H1 (cell line): ENCODE measurements around the gene AIFM1. TPM values are rescaled to one million over a fixed set of nuclear protein-coding genes. Genes with fewer than 3 reads are reported as not detected.

Source experiments
- CTCF ChIA-PET: fragments of 300-600 bp; sonication (Branson Sonifier 250); formaldehyde crosslinking; loops from one replicate; lab custom pipeline; 2021; ENCODE audit not compliant: partially characterized antibody; lab: Charles Lee
- POLR2A ChIA-PET: fragments of 300-600 bp; sonication (Branson Sonifier 250); formaldehyde crosslinking; loops from one replicate; lab custom pipeline; 2021; ENCODE audit warnings: inconsistent platforms; ENCODE audit not compliant: partially characterized antibody; lab: Charles Lee
- DNase-seq, 2 experiments: peaks; one replicate each; pipeline versions ENCODE4 v3.0.0 to v3.0.0-alpha.2; 2010 to 2022; ENCODE audit warnings: low spot score in 2 of 2, low read depth in 1 of 2, mixed read lengths in 1 of 2
- FAIRE-seq: peaks from 2 replicates; lab custom pipeline; 2011; peaks lifted over from hg19 to GRCh38; lab: Jason Lieb, UNC
- H2AFZ ChIP-seq: 2 replicates; pipeline ENCODE4 v1.8.1; 2012; ENCODE audit warnings: low read length, inconsistent platforms
- H2AK5ac ChIP-seq: 2 replicates; pipeline ENCODE4 v1.6.1; 2013; ENCODE audit warnings: low read depth, low read length
- H2BK120ac ChIP-seq: replicated peaks from 2 replicates; pipeline ENCODE3; 2013; ENCODE audit warnings: low read depth, low read length, inconsistent platforms
- H2BK12ac ChIP-seq: 2 replicates; pipeline ENCODE4 v1.6.1; 2013; ENCODE audit warnings: low read depth, low read length
- H2BK15ac ChIP-seq: 2 replicates; pipeline ENCODE4 v1.6.1; 2013; ENCODE audit warnings: low read length
- H2BK20ac ChIP-seq: 2 replicates; pipeline ENCODE4 v1.6.1; 2013; ENCODE audit warnings: low read length
- H2BK5ac ChIP-seq: 2 replicates; pipeline ENCODE4 v1.6.1; 2013; ENCODE audit warnings: low read depth, low read length
- H3K14ac ChIP-seq: 2 replicates; pipeline ENCODE4 v1.6.1; 2013; ENCODE audit warnings: inconsistent platforms; ENCODE audit not compliant: insufficient read length
- H3K18ac ChIP-seq: 2 replicates; pipeline ENCODE4 v1.6.1; 2013; ENCODE audit warnings: low read length; ENCODE audit errors: extremely low read depth
- H3K23ac ChIP-seq: 2 replicates; pipeline ENCODE4 v1.6.1; 2013; ENCODE audit warnings: inconsistent platforms; ENCODE audit not compliant: insufficient read length
- H3K23me2 ChIP-seq: 2 replicates; pipeline ENCODE4 v1.6.1; 2013; ENCODE audit warnings: low read depth, low read length
- H3K27ac ChIP-seq: 2 replicates; pipeline ENCODE4 v1.6.1; 2011; ENCODE audit warnings: low read depth, low read length, inconsistent platforms
- H3K27me3 ChIP-seq, 4 experiments: replicated peaks in 1 of 4; 1 replicate in 1 of 4; 2 replicates in 3 of 4; pipeline versions ENCODE4 v1.6.1 to v1.8.1; 2011 to 2013; ENCODE audit warnings: low read length in 3 of 4, mild to moderate bottlenecking in 3 of 4, inconsistent platforms in 2 of 4, mixed read lengths in 2 of 4, moderate library complexity in 1 of 4; ENCODE audit not compliant: control insufficient read depth in 3 of 4, insufficient read depth in 3 of 4; ENCODE audit errors: extremely low read depth in 1 of 4
- H3K36me3 ChIP-seq, 4 experiments: 2 replicates each; pipeline versions ENCODE4 v1.6.1 to v1.8.1; 2011 to 2013; ENCODE audit warnings: mild to moderate bottlenecking in 4 of 4, low read length in 3 of 4, moderate library complexity in 2 of 4, control low read depth in 1 of 4, inconsistent platforms in 1 of 4; ENCODE audit not compliant: insufficient read depth in 4 of 4, control insufficient read depth in 2 of 4
- H3K4ac ChIP-seq: replicated peaks from 2 replicates; pipeline ENCODE3; 2013; ENCODE audit warnings: low read length, low read depth, mixed read lengths, inconsistent platforms; ENCODE audit not compliant: insufficient read length
- H3K4me1 ChIP-seq, 4 experiments: replicated peaks in 1 of 4; 1 replicate in 1 of 4; 2 replicates in 3 of 4; pipeline versions ENCODE4 v1.6.1 to v1.8.1; 2011 to 2013; ENCODE audit warnings: low read length in 3 of 4, inconsistent platforms in 2 of 4, mixed read lengths in 1 of 4; ENCODE audit not compliant: insufficient read depth in 4 of 4, control insufficient read depth in 3 of 4
- H3K4me2 ChIP-seq, 2 experiments: 2 replicates each; pipeline versions ENCODE4 v1.6.1 to v1.8.1; 2011 to 2013; ENCODE audit warnings: low read depth in 2 of 2, low read length in 2 of 2, control low read depth in 1 of 2, inconsistent platforms in 1 of 2, mild to moderate bottlenecking in 1 of 2; ENCODE audit not compliant: insufficient read depth in 1 of 2
- H3K4me3 ChIP-seq, 4 experiments: fragments of 200-600, 300-600 bp in 1 of 4; sonication (generic), shearing (Covaris generic), sonication (Bioruptor Twin) in 1 of 4; 2 replicates each; pipeline versions ENCODE4 v1.5.1 to v1.8.1; 2011 to 2016; ENCODE audit warnings: low read length in 4 of 4, low read depth in 3 of 4, control low read depth in 2 of 4, inconsistent platforms in 2 of 4, mild to moderate bottlenecking in 2 of 4, mixed read lengths in 1 of 4, moderate library complexity in 1 of 4; ENCODE audit not compliant: insufficient read depth in 2 of 4; ENCODE audit errors: extremely low read depth in 1 of 4
- H3K56ac ChIP-seq: replicated peaks from 2 replicates; pipeline ENCODE3; 2013; ENCODE audit warnings: low read depth, mild to moderate bottlenecking, mixed read lengths, low read length, inconsistent platforms; ENCODE audit not compliant: insufficient read length
- H3K79me1 ChIP-seq: 2 replicates; pipeline ENCODE4 v1.6.1; 2013; ENCODE audit warnings: low read depth, low read length, control low read depth
- H3K79me2 ChIP-seq, 2 experiments: 2 replicates each; pipeline versions ENCODE4 v1.6.1 to v1.8.1; 2012 to 2013; ENCODE audit warnings: low read length in 2 of 2, mild to moderate bottlenecking in 2 of 2, inconsistent platforms in 1 of 2; ENCODE audit not compliant: insufficient read depth in 2 of 2, control insufficient read depth in 1 of 2
- H3K9ac ChIP-seq, 4 experiments: replicated peaks in 1 of 4; 1 replicate in 1 of 4; 2 replicates in 3 of 4; pipeline versions ENCODE4 v1.6.1 to v1.8.1; 2011 to 2013; ENCODE audit warnings: low read depth in 3 of 4, low read length in 3 of 4, control low read depth in 2 of 4, mild to moderate bottlenecking in 2 of 4, moderate library complexity in 2 of 4, inconsistent platforms in 1 of 4; ENCODE audit errors: extremely low read depth in 1 of 4
- H3K9me3 ChIP-seq, 2 experiments: 2 replicates each; pipeline versions ENCODE4 v1.6.1 to v1.8.1; 2012 to 2013; ENCODE audit warnings: mild to moderate bottlenecking in 2 of 2, moderate library complexity in 2 of 2, control low read depth in 1 of 2, inconsistent platforms in 1 of 2, low read depth in 1 of 2, low read length in 1 of 2, mixed read lengths in 1 of 2; ENCODE audit not compliant: insufficient read depth in 2 of 2
- H4K20me1 ChIP-seq, 2 experiments: replicated peaks in 1 of 2; 2 replicates each; pipeline versions ENCODE3 to v1.8.1; 2011 to 2013; ENCODE audit warnings: inconsistent platforms in 2 of 2, low read length in 2 of 2, mild to moderate bottlenecking in 1 of 2; ENCODE audit not compliant: insufficient read depth in 2 of 2, control insufficient read depth in 1 of 2
- H4K5ac ChIP-seq: 2 replicates; pipeline ENCODE4 v1.6.1; 2013; ENCODE audit warnings: low read length, low read depth, mixed read lengths, inconsistent platforms; ENCODE audit not compliant: insufficient read length
- H4K8ac ChIP-seq: 2 replicates; pipeline ENCODE4 v1.8.0; 2013; ENCODE audit warnings: mild to moderate bottlenecking, moderate library complexity, low read length, inconsistent platforms; ENCODE audit not compliant: insufficient read depth; ENCODE audit errors: extremely low read depth
- H4K91ac ChIP-seq: replicated peaks from 2 replicates; pipeline ENCODE3; 2013; ENCODE audit warnings: low read length, mixed read lengths, inconsistent platforms; ENCODE audit not compliant: insufficient read length
- CREB1 ChIP-seq: IDR thresholded peaks from 2 replicates; pipeline ENCODE4 v1.6.1; 2012; ENCODE audit warnings: inconsistent platforms
- CTCF ChIP-seq, 3 experiments: IDR thresholded peaks; 1 replicate in 2 of 3; 2 replicates in 1 of 3; pipeline versions ENCODE4 v1.5.1 to v1.6.1; 2011; ENCODE audit warnings: low read length in 3 of 3, mild to moderate bottlenecking in 3 of 3, inconsistent platforms in 2 of 3, low read depth in 1 of 3, moderate library complexity in 1 of 3; ENCODE audit not compliant: insufficient read depth in 1 of 3; ENCODE audit errors: control extremely low read depth in 1 of 3
- E2F6 ChIP-seq: IDR thresholded peaks from 2 replicates; pipeline ENCODE4 v1.6.1; 2012; ENCODE audit warnings: inconsistent platforms
- KDM4A ChIP-seq: IDR thresholded peaks from one replicate; pipeline ENCODE4 v1.7.1; 2012; ENCODE audit warnings: low read depth, mild to moderate bottlenecking, moderate library complexity, low read length, inconsistent platforms; ENCODE audit not compliant: severe bottlenecking
- RNF2 ChIP-seq: fragments of 200-900, 300-1000 bp; sonication (generic); IDR thresholded peaks from 2 replicates; pipeline ENCODE4 v1.7.1; 2016; ENCODE audit warnings: borderline replicate concordance, low read depth, mild to moderate bottlenecking, antibody characterized with exemption, low read length; ENCODE audit not compliant: poor library complexity, severe bottlenecking; ENCODE audit errors: missing control alignments
- SIN3A ChIP-seq, 2 experiments: IDR thresholded peaks in 1 of 2; conservative IDR thresholded peaks in 1 of 2; 2 replicates each; pipeline ENCODE4 v1.6.1; 2011 to 2012; ENCODE audit warnings: low read length in 2 of 2, improper control_type of control experiment in 1 of 2, low read depth in 1 of 2, mild to moderate bottlenecking in 1 of 2
- TCF12 ChIP-seq: IDR thresholded peaks from 2 replicates; pipeline ENCODE4 v1.6.1; 2011; ENCODE audit warnings: low read depth, mild to moderate bottlenecking, low read length
- USF2 ChIP-seq: IDR thresholded peaks from 2 replicates; pipeline ENCODE4 v1.6.1; 2011; ENCODE audit warnings: low read length, improper control_type of control experiment
- WGBS, 2 experiments: shearing (Covaris generic) in 1 of 2; methylation state at CpG; one replicate each; pipeline versions ENCODE4 v1.1.6 to v1.1.7; 2013 to 2015; ENCODE audit warnings: low lambda C conversion rate in 2 of 2, mixed read lengths in 2 of 2, inconsistent platforms in 1 of 2, low coverage in 1 of 2, missing lambda C conversion rate in 1 of 2; ENCODE audit not compliant: insufficient replicate concordance in 2 of 2, insufficient coverage in 1 of 2, insufficient read length in 1 of 2; ENCODE audit errors: extremely low coverage in 1 of 2, missing lambda C conversion rate in 1 of 2; 5-methylcytosine and 5-hydroxymethylcytosine counted together
- polyA plus RNA-seq, 7 experiments: library from polyadenylated mRNA; depleted of rRNA in 3 of 7; stranded (reverse) in 5 of 7; unstranded in 2 of 7; fragments of >200 nt in 5 of 7; fragments of 200-250 nt in 2 of 7; gene quantifications; 1 replicate in 5 of 7; 2 replicates in 1 of 7; 4 replicates in 1 of 7; pipeline versions ENCODE4 v1.2.1 to v1.2.3, GENCODE V29; 2011 to 2013; ENCODE audit warnings: missing spikeins in 2 of 7, mixed read lengths in 2 of 7
- total RNA-seq: library from RNA; stranded (reverse); fragmentation: NEBNext Ultra II Directional; extraction: Animal tissue kit (Norgen Biotek cat#: 25700); gene quantifications from 2 replicates; pipeline ENCODE4 v1.2.1, GENCODE V29; 2021

AIFM1 gene
- total and polyA plus RNA-seq, 2 of the 8 experiments (the other 6 are each of a cell fraction or from before 2014, with no cell fraction given), result 34.1 to 55.4 TPM

- no peak overlapping the region for H2BK20ac ChIP-seq
- no peak overlapping the region for H4K5ac ChIP-seq
- H3K9me3 ChIP-seq, result no peaks in the 10 kb centered on the region
- DNase-seq (no peak), FAIRE-seq (no peak)
- no peak overlapping the region for H3K4me3 ChIP-seq
- H4K20me1 ChIP-seq, result no peaks in the 10 kb centered on the region
- no peak overlapping the region for H2BK120ac ChIP-seq
- H4K91ac ChIP-seq, result no peak overlapping the region
- H3K23me2 ChIP-seq, result no peaks in the 10 kb centered on the region
- no peak overlapping the region for H2AK5ac ChIP-seq
- H3K79me1 ChIP-seq, result no peaks in the 10 kb centered on the region
- no peak overlapping the region for H2BK12ac ChIP-seq
- no peak overlapping the region for H3K9ac ChIP-seq
- peaks cover 0 to 5% (median under 1%) of the 10 kb centered on the region in 4 experiments; a peak in 2 of 7 replicates for H3K4me1 ChIP-seq
- POLR2A ChIA-PET, result no interaction called here
- no peaks in the 10 kb centered on the region for H3K79me2 ChIP-seq
- H3K56ac ChIP-seq, result no peak overlapping the region
- H4K8ac ChIP-seq, result no peak overlapping the region
- CTCF ChIA-PET, result interaction anchor here (0.6 to 1.8 kb wide), 5 partner anchors 18 to 167 kb away, joined by 3 to 10 read pairs (median 4); no protein-coding TSS in a partner anchor
- H3K36me3 ChIP-seq, result no peaks in the 10 kb centered on the region
- H3K27ac ChIP-seq, result no peak overlapping the region
- H3K18ac ChIP-seq, result no peak overlapping the region
- H3K14ac ChIP-seq, result no peak overlapping the region
- H3K23ac ChIP-seq, result no peak overlapping the region
- no peak overlapping the region for H2BK15ac ChIP-seq
- no peak overlapping the region for H2AFZ ChIP-seq
- WGBS, 2 experiments, result 64% methylated on average over 4 of the region's 5 CpGs; no CpG with 5 or more reads in 1 of the 2 experiments
- no peak overlapping the region for H2BK5ac ChIP-seq
- H3K4me2 ChIP-seq, result no peak overlapping the region
- H3K4ac ChIP-seq, result no peak overlapping the region
- no peaks in the 10 kb centered on the region for H3K27me3 ChIP-seq
- TF ChIP-seq KDM4A, result no peak
- no peak for TF ChIP-seq RNF2
- no peak for TF ChIP-seq CTCF (IDR thresholded peaks at IDR 0.05; ENCODE audit: control extremely low read depth in 1 of 3, insufficient read depth in 1 of 3, low read depth in 1 of 3, low read length in 3 of 3)
- no peak for TF ChIP-seq SIN3A (conservative IDR thresholded peaks at IDR 0.05 in 1 of 2, IDR thresholded peaks at IDR 0.05 in 1 of 2; ENCODE audit: low read depth in 1 of 2, low read length in 2 of 2)
- TF ChIP-seq TCF12, result no peak
- no peak for TF ChIP-seq E2F6
- TF ChIP-seq CREB1, result no peak
- TF ChIP-seq USF2, result no peak
Observed at GRCh38 chrX:130098210-130098552, 67.5 kb downstream of the AIFM1 start.
